KG1 (cell line): ENCODE results near the gene SLC35C1.
"Not testable (repeated sequence)": the region's sequence is repeated elsewhere in the genome, so short reads cannot be mapped to it uniquely, and the experiment has no call there.

ENCODE experiments used
- DNase-seq: peaks from one replicate; lab custom pipeline; 2025; lab: John Stamatoyannopoulos, UW

SLC35C1 gene

GRCh38 chr11:45811109-45811435 is 6.1 kb downstream of the SLC35C1 start:
- DNase-seq = no peak

GRCh38 chr11:45811571-45812290 is 6.8 kb downstream of the SLC35C1 start:
- no peak for DNase-seq

- no peak for DNase-seq
Measured at GRCh38 chr11:45812581-45813548, 7.9 kb downstream of the SLC35C1 start.

- no peak for DNase-seq
Measured at GRCh38 chr11:45815747-45816146, 10.8 kb downstream of the SLC35C1 start.

GRCh38 chr11:45816614-45817013 is 11.7 kb downstream of the SLC35C1 start:
- DNase-seq = no peak

- no peak for DNase-seq
Measured at GRCh38 chr11:45817191-45817590, 12.2 kb downstream of the SLC35C1 start.

GRCh38 chr11:45818961-45819605 is 14.1 kb downstream of the SLC35C1 start:
- DNase-seq = no peak

- DNase-seq = no peak
Measured at GRCh38 chr11:45820211-45820857, 15.4 kb downstream of the SLC35C1 start.

- not testable (repeated sequence) for DNase-seq
Measured at GRCh38 chr11:45826492-45826891, 21.5 kb downstream of the SLC35C1 start.

- no peak for DNase-seq
Measured at GRCh38 chr11:45827123-45827522, 22.2 kb downstream of the SLC35C1 start.

GRCh38 chr11:45828996-45829395 is 24.0 kb downstream of the SLC35C1 start:
- no peak for DNase-seq

- DNase-seq = no peak
Measured at GRCh38 chr11:45830596-45830995, 25.6 kb downstream of the SLC35C1 start.

GRCh38 chr11:45832811-45833441 is 28.0 kb downstream of the SLC35C1 start:
- no peak for DNase-seq

GRCh38 chr11:45833761-45834160 is 28.8 kb downstream of the SLC35C1 start:
- no peak for DNase-seq

- DNase-seq = no peak
Measured at GRCh38 chr11:45834298-45834756, 29.4 kb downstream of the SLC35C1 start.

GRCh38 chr11:45839204-45839603 is 34.3 kb downstream of the SLC35C1 start:
- no peak for DNase-seq

- DNase-seq = not testable (repeated sequence)
Measured at GRCh38 chr11:45840251-45840650, 35.3 kb downstream of the SLC35C1 start.

- DNase-seq = peak; percentile 76
Measured at GRCh38 chr11:45843158-45843924, 38.4 kb downstream of the SLC35C1 start.

GRCh38 chr11:45844822-45845578 is 40.1 kb downstream of the SLC35C1 start:
- no peak for DNase-seq

- DNase-seq = no peak
Measured at GRCh38 chr11:45846174-45846675, 41.3 kb downstream of the SLC35C1 start.
